ENCODE measurements around the gene HYAL2. TPM values are rescaled to one million over a fixed set of nuclear protein-coding genes. Genes with fewer than 3 reads are reported as not detected.

Gene HYAL2
- total RNA-seq, 1 donor, result 69.1 TPM

GRCh38 chr3:50355829-50356552 is 33.4 kb upstream of the HYAL2 start:
- no peak for DNase-seq (ENCODE audit: low read depth)
- TF ChIP-seq CTCF (IDR thresholded peaks at IDR 0.05; ENCODE audit: insufficient read depth, low read depth, low read length), result no peak
- H3K4me3 ChIP-seq (ENCODE audit: low read depth, low read length), result peak overlapping the region; percentile 91

- H3K4me3 ChIP-seq (ENCODE audit: low read depth, low read length), result no peak overlapping the region
- no peak for DNase-seq (ENCODE audit: low read depth)
Observed at GRCh38 chr3:50354850-50355249, 32.3 kb upstream of the HYAL2 start.

GRCh38 chr3:50354186-50354764 is 31.7 kb upstream of the HYAL2 start:
- DNase-seq (ENCODE audit: low read depth), result no peak
- no peak for TF ChIP-seq CTCF (IDR thresholded peaks at IDR 0.05; ENCODE audit: insufficient read depth, low read depth, low read length)
- no peak overlapping the region for H3K4me3 ChIP-seq (ENCODE audit: low read depth, low read length)

More at GRCh38 chr3:50354850-50355249, 32.3 kb upstream of the HYAL2 start:
- no peak for TF ChIP-seq CTCF (IDR thresholded peaks at IDR 0.05; ENCODE audit: insufficient read depth, low read depth, low read length)

- no peak overlapping the region for H3K4me3 ChIP-seq (ENCODE audit: low read depth, low read length)
- DNase-seq (ENCODE audit: low read depth), result no peak
- TF ChIP-seq CTCF (IDR thresholded peaks at IDR 0.05; ENCODE audit: insufficient read depth, low read depth, low read length), result no peak
Observed at GRCh38 chr3:50353245-50354004, 30.9 kb upstream of the HYAL2 start.

GRCh38 chr3:50352781-50353180 is 30.2 kb upstream of the HYAL2 start:
- TF ChIP-seq CTCF (IDR thresholded peaks at IDR 0.05; ENCODE audit: insufficient read depth, low read depth, low read length), result peak; percentile 29
- no peak for DNase-seq (ENCODE audit: low read depth)
- H3K4me3 ChIP-seq (ENCODE audit: low read depth, low read length), result no peak overlapping the region

GRCh38 chr3:50351323-50351697 is 28.8 kb upstream of the HYAL2 start:
- no peak for DNase-seq (ENCODE audit: low read depth)
- no peak for TF ChIP-seq CTCF (IDR thresholded peaks at IDR 0.05; ENCODE audit: insufficient read depth, low read depth, low read length)
- H3K4me3 ChIP-seq (ENCODE audit: low read depth, low read length), result peak overlapping the region; percentile 97

All from fibroblast of villous mesenchyme (primary cell).